CD4-positive, alpha-beta memory T cell (primary cell): ENCODE data around the gene ZNF804A. TPM values are rescaled to one million over a fixed set of nuclear protein-coding genes. Genes with fewer than 3 reads are reported as not detected.

Experiments
- CTCF ChIA-PET: fragments of 350-600 bp; sonication (Branson Sonifier 250); formaldehyde crosslinking; loops from one replicate; lab custom pipeline; 2021; ENCODE audit warnings: inconsistent platforms; ENCODE audit not compliant: partially characterized antibody; lab: Charles Lee
- POLR2A ChIA-PET: fragments of 350-600 bp; sonication (Branson Sonifier 250); formaldehyde crosslinking; loops from one replicate; lab custom pipeline; 2021; ENCODE audit not compliant: partially characterized antibody; lab: Charles Lee
- DNase-seq, 5 donors: peaks; one replicate each; pipeline versions ENCODE4 v3.0.0 to v3.0.0-alpha.2; 2020 to 2022; ENCODE audit warnings: mixed read lengths in 1 of 5
- H3K27ac ChIP-seq: one replicate; pipeline ENCODE4 v1.7.0; 2013; ENCODE audit warnings: low read depth, low read length
- H3K27me3 ChIP-seq: 2 replicates; pipeline ENCODE4 v1.7.0; 2013; ENCODE audit warnings: mild to moderate bottlenecking, low read length, moderate library complexity; ENCODE audit not compliant: insufficient read depth
- H3K36me3 ChIP-seq: 2 replicates; pipeline ENCODE4 v1.7.0; 2013; ENCODE audit warnings: mild to moderate bottlenecking, low read length, moderate library complexity; ENCODE audit not compliant: insufficient read depth
- H3K4me1 ChIP-seq: 2 replicates; pipeline ENCODE4 v1.7.0; 2013; ENCODE audit warnings: mild to moderate bottlenecking, low read length, moderate library complexity; ENCODE audit not compliant: insufficient read depth
- H3K4me3 ChIP-seq, 2 donors: one replicate each; pipeline ENCODE4 v1.7.0; 2013; ENCODE audit warnings: low read length in 2 of 2, mild to moderate bottlenecking in 1 of 2
- H3K9me3 ChIP-seq, 2 donors: one replicate each; pipeline ENCODE4 v1.7.0; 2013; ENCODE audit warnings: low read length in 2 of 2, control low read depth in 1 of 2; ENCODE audit not compliant: control insufficient read depth in 1 of 2
- H3K27ac Mint-ChIP-seq, 7 donors: one replicate each; pipeline ENCODE4 v1.8.0; 2020 to 2021; ENCODE audit warnings: mixed read lengths in 7 of 7, mild to moderate bottlenecking in 6 of 7, inconsistent platforms in 3 of 7, moderate library complexity in 3 of 7
- H3K27me3 Mint-ChIP-seq, 2 donors: one replicate each; pipeline ENCODE4 v1.8.0; 2020 to 2021; ENCODE audit warnings: mixed read lengths in 2 of 2
- H3K36me3 Mint-ChIP-seq, 2 donors: one replicate each; pipeline ENCODE4 v1.8.0; 2020 to 2021; ENCODE audit warnings: mixed read lengths in 2 of 2, inconsistent platforms in 1 of 2, mild to moderate bottlenecking in 1 of 2
- H3K4me1 Mint-ChIP-seq, 4 donors: one replicate each; pipeline ENCODE4 v1.8.0; 2020 to 2021; ENCODE audit warnings: mixed read lengths in 4 of 4, mild to moderate bottlenecking in 1 of 4
- H3K4me3 Mint-ChIP-seq, 8 donors: one replicate each; pipeline ENCODE4 v1.8.0; 2020 to 2021; ENCODE audit warnings: mixed read lengths in 8 of 8, mild to moderate bottlenecking in 7 of 8, moderate library complexity in 6 of 8, inconsistent platforms in 3 of 8
- H3K9me3 Mint-ChIP-seq, 8 donors: one replicate each; pipeline ENCODE4 v1.8.0; 2020 to 2021; ENCODE audit warnings: mixed read lengths in 8 of 8, mild to moderate bottlenecking in 5 of 8, inconsistent platforms in 3 of 8, moderate library complexity in 1 of 8
- intact Hi-C: fragments of 100-400 bp; cut with micrococcal nuclease; formaldehyde crosslinking; loops from one replicate; pipeline ENCODE4 v1.15.1; 2023
- polyA plus RNA-seq, 2 donors: library from polyadenylated mRNA; unstranded; fragments of 300-500 nt; fragmentation: Illumina TruSeq; gene quantifications; one replicate each; pipeline ENCODE4 v1.2.3, GENCODE V29; 2021
- total RNA-seq, 2 experiments: library from RNA; stranded (reverse); gene quantifications; one replicate each; pipeline ENCODE4 v1.2.3, GENCODE V29; 2021

Gene ZNF804A
- total and polyA plus RNA-seq, 4 experiments from 2014 or later, result 0.05 to 0.06 TPM; not detected in 2

- H3K27me3 Mint-ChIP-seq, result no peaks in the 10 kb centered on the region
- H3K4me3 Mint-ChIP-seq, result no peak overlapping the region
- no peaks in the 10 kb centered on the region for H3K9me3 ChIP-seq
- H3K4me1 Mint-ChIP-seq, result no peaks in the 10 kb centered on the region
- H3K4me3 ChIP-seq, result no peak overlapping the region
- no peak for DNase-seq
- peaks cover 0 to 26% (median 13%) of the 10 kb centered on the region in 8 donors for H3K9me3 Mint-ChIP-seq
- no peaks in the 10 kb centered on the region for H3K36me3 ChIP-seq
- intact Hi-C loops, result no loop called here
- POLR2A ChIA-PET, result no interaction called here
- H3K27ac ChIP-seq, result no peak overlapping the region
- H3K4me1 ChIP-seq, result no peaks in the 10 kb centered on the region
- CTCF ChIA-PET, result no interaction called here
- no peaks in the 10 kb centered on the region for H3K36me3 Mint-ChIP-seq
- no peaks in the 10 kb centered on the region for H3K27me3 ChIP-seq
- H3K27ac Mint-ChIP-seq, result no peak overlapping the region
Measured at GRCh38 chr2:184815824-184816223, 217.5 kb downstream of the ZNF804A start.

- no peak for DNase-seq
- Mint-ChIP-seq H3K27ac (no peak overlapping the region), H3K9me3 (peaks cover 0 to 21% (median 4%) of the 10 kb centered on the region in 8 donors), H3K4me1 (no peaks in the 10 kb centered on the region), H3K36me3 (no peaks in the 10 kb centered on the region), H3K4me3 (no peak overlapping the region), H3K27me3 (no peaks in the 10 kb centered on the region)
- no peak overlapping the region for H3K27ac ChIP-seq
- no peaks in the 10 kb centered on the region for H3K4me1 ChIP-seq
- ChIA-PET CTCF (no interaction called here), POLR2A (no interaction called here)
- H3K9me3 ChIP-seq, result no peaks in the 10 kb centered on the region
- intact Hi-C loops, result no loop called here
- no peaks in the 10 kb centered on the region for H3K36me3 ChIP-seq
- no peaks in the 10 kb centered on the region for H3K27me3 ChIP-seq
- H3K4me3 ChIP-seq, result no peak overlapping the region
Measured at GRCh38 chr2:184824597-184824996, 226.3 kb downstream of the ZNF804A start.

DNA sequence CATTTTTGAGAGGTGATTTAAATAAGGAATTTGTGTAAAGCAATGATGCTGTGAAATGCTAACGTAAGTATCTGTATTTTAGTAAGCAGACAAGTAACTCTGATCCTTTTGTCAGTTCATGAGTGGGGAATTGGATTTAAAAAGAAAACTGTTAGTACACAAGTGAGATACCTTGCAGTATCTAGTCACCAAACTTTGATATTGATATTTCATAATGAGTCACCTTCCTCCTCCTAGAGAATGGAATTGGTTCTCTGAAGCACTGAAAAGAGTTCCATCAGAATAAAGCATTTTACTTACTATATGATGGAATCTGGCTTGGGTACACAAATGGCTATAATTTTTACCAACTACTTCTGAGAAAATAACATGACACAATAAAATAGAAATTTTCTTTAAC is 232.2 kb downstream of the ZNF804A start:
- CTCF ChIA-PET, result no interaction called here
- H3K36me3 Mint-ChIP-seq, result no peaks in the 10 kb centered on the region
- Histone ChIP-seq H3K36me3 (no peaks in the 10 kb centered on the region), H3K4me1 (no peaks in the 10 kb centered on the region), H3K27ac (no peak overlapping the region), H3K4me3 (no peak overlapping the region), H3K9me3 (no peaks in the 10 kb centered on the region), H3K27me3 (no peaks in the 10 kb centered on the region)
- intact Hi-C loops, result no loop called here
- no peaks in the 10 kb centered on the region for H3K27me3 Mint-ChIP-seq
- POLR2A ChIA-PET, result no interaction called here
- no peak overlapping the region for H3K27ac Mint-ChIP-seq
- DNase-seq, result no peak
- H3K4me1 Mint-ChIP-seq, result no peaks in the 10 kb centered on the region
- peaks cover 0 to 5% (median 0%) of the 10 kb centered on the region in 8 donors for H3K9me3 Mint-ChIP-seq
- H3K4me3 Mint-ChIP-seq, result no peak overlapping the region

DNA sequence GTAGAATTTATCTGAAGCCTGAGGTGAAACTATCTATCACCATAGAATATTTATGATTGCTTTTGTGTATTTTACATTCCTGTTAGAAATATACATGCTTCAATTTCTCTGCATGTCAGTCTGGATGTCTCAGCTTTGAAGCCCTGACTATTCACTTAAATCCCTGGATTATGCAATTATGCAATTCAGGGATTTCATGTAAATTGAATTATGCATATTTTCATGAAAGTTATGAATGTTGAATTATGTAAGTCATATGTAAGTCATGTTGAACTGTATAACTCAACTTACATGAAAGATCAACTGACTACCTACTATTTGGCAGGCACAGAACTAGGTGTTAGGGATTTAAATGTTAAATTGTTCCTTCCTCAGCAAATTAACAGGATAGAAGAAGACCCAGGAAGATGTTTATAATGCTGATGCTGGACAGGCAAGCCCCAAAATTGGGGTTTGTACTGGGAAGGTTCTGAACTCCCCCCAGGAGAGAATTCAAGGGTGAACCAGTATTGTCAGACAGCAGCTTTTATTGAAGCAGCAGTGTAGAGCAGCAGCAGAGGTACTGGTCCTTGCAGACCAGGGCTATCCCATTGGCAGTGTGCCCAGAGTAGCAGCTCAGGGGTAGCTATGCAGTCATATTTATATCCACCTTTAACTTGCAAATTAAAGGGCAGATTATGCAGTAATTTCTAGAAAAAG is 236.5 kb downstream of the ZNF804A start:
- Histone ChIP-seq H3K4me3 (no peak overlapping the region), H3K9me3 (no peaks in the 10 kb centered on the region), H3K27ac (no peak overlapping the region), H3K27me3 (no peaks in the 10 kb centered on the region), H3K4me1 (no peaks in the 10 kb centered on the region), H3K36me3 (no peaks in the 10 kb centered on the region)
- ChIA-PET CTCF (no interaction called here), POLR2A (no interaction called here)
- Mint-ChIP-seq H3K4me1 (no peaks in the 10 kb centered on the region), H3K4me3 (no peak overlapping the region), H3K36me3 (no peaks in the 10 kb centered on the region), H3K27ac (no peak overlapping the region), H3K9me3 (peaks cover 0 to 5% (median 1%) of the 10 kb centered on the region in 8 donors), H3K27me3 (no peaks in the 10 kb centered on the region)
- intact Hi-C loops, result no loop called here
- no peak for DNase-seq

DNA sequence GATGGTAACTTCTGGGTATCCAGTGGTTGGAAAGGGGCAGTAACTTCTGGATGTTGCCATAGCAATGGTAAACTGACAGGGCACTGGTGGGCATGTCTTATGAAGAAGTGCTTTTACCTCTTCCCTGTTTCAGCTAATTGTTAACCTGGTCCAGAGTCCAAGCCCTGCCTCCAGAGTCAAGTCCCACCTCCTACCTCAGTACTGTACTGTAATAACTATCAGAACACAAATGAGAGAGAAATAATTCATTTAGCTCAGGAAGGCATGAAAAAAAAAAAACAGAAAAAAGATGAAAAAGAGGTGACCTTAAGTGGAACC is 237.0 kb downstream of the ZNF804A start:
- H3K27ac Mint-ChIP-seq, result no peak overlapping the region
- H3K27ac ChIP-seq, result no peak overlapping the region

GRCh38 chr2:184847331-184847730 is 249.0 kb downstream of the ZNF804A start:
- H3K4me1 Mint-ChIP-seq, result no peaks in the 10 kb centered on the region
- H3K27me3 Mint-ChIP-seq, result no peaks in the 10 kb centered on the region
- POLR2A ChIA-PET, result no interaction called here
- CTCF ChIA-PET, result no interaction called here
- peaks cover 0 to 15% (median 4%) of the 10 kb centered on the region in 8 donors for H3K9me3 Mint-ChIP-seq
- intact Hi-C loops, result no loop called here
- Histone ChIP-seq H3K36me3 (no peaks in the 10 kb centered on the region), H3K9me3 (no peaks in the 10 kb centered on the region), H3K4me1 (no peaks in the 10 kb centered on the region), H3K27me3 (no peaks in the 10 kb centered on the region), H3K27ac (no peak overlapping the region), H3K4me3 (no peak overlapping the region)
- no peaks in the 10 kb centered on the region for H3K36me3 Mint-ChIP-seq
- no peak overlapping the region for H3K27ac Mint-ChIP-seq
- DNase-seq, result no peak
- no peak overlapping the region for H3K4me3 Mint-ChIP-seq

More for the DNA sequence above, 237.0 kb downstream of the ZNF804A start:
- H3K9me3 Mint-ChIP-seq, result peaks cover 0 to 5% (median 1%) of the 10 kb centered on the region in 8 donors
- CTCF ChIA-PET, result no interaction called here
- H3K27me3 ChIP-seq, result no peaks in the 10 kb centered on the region
- H3K36me3 Mint-ChIP-seq, result no peaks in the 10 kb centered on the region
- POLR2A ChIA-PET, result no interaction called here
- H3K36me3 ChIP-seq, result no peaks in the 10 kb centered on the region
- H3K4me1 ChIP-seq, result no peaks in the 10 kb centered on the region
- H3K4me1 Mint-ChIP-seq, result no peaks in the 10 kb centered on the region
- H3K4me3 ChIP-seq, result no peak overlapping the region
- DNase-seq, result no peak
- intact Hi-C loops, result no loop called here
- H3K4me3 Mint-ChIP-seq, result no peak overlapping the region
- no peaks in the 10 kb centered on the region for H3K27me3 Mint-ChIP-seq
- H3K9me3 ChIP-seq, result no peaks in the 10 kb centered on the region

- no peaks in the 10 kb centered on the region for H3K27me3 Mint-ChIP-seq
- Histone ChIP-seq H3K9me3 (no peaks in the 10 kb centered on the region), H3K27ac (no peak overlapping the region), H3K4me3 (no peak overlapping the region), H3K4me1 (no peaks in the 10 kb centered on the region), H3K36me3 (no peaks in the 10 kb centered on the region), H3K27me3 (no peaks in the 10 kb centered on the region)
- CTCF ChIA-PET, result no interaction called here
- DNase-seq, result no peak
- POLR2A ChIA-PET, result no interaction called here
- H3K4me3 Mint-ChIP-seq, result no peak overlapping the region
- H3K27ac Mint-ChIP-seq, result no peak overlapping the region
- H3K9me3 Mint-ChIP-seq, result peaks cover 2 to 16% (median 6%) of the 10 kb centered on the region in 8 donors
- H3K4me1 Mint-ChIP-seq, result no peaks in the 10 kb centered on the region
- intact Hi-C loops, result no loop called here
- no peaks in the 10 kb centered on the region for H3K36me3 Mint-ChIP-seq
Measured at GRCh38 chr2:184849516-184849915, 251.2 kb downstream of the ZNF804A start.
